ENCODE measurements around the gene PRXL2A. TPM values are rescaled to one million over a fixed set of nuclear protein-coding genes. Genes with fewer than 3 reads are reported as not detected.
A peak's percentile ranks its signal among the peaks of the same experiment; 100 is the strongest.

PRXL2A gene
- total RNA-seq, 1 experiment from 2014 or later = 1.7 TPM

- H3K4me3 ChIP-seq (ENCODE audit: low read length) = no peak overlapping the region
- H3K9me3 ChIP-seq (ENCODE audit: low read length) = no peaks in the 10 kb centered on the region
- H3K4me1 ChIP-seq (ENCODE audit: low read length) = no peaks in the 10 kb centered on the region
- H3K9me2 ChIP-seq (replicated peaks; ENCODE audit: insufficient read depth, low read length) = no peaks in the 10 kb centered on the region
- no peaks in the 10 kb centered on the region for H3K79me2 ChIP-seq (ENCODE audit: low read length)
- H3K36me3 ChIP-seq (ENCODE audit: insufficient read depth, low read length) = no peaks in the 10 kb centered on the region
- no peaks in the 10 kb centered on the region for H3K27me3 ChIP-seq (ENCODE audit: low read length)
- DNase-seq = no peak
- H3K27ac ChIP-seq (ENCODE audit: low read length) = no peak overlapping the region
- H4K20me1 ChIP-seq (ENCODE audit: insufficient read depth, low read depth, low read length) = no peaks in the 10 kb centered on the region
- no peak overlapping the region for H3K9ac ChIP-seq (ENCODE audit: low read length)
- H2AFZ ChIP-seq (ENCODE audit: low read length) = no peak overlapping the region
- H3K4me2 ChIP-seq (ENCODE audit: low read depth, low read length, poor library complexity, severe bottlenecking) = no peak overlapping the region
Observed at GRCh38 chr10:80380185-80380584, 28.2 kb upstream of the PRXL2A start.

GRCh38 chr10:80382989-80383388 is 25.4 kb upstream of the PRXL2A start:
- Histone ChIP-seq H3K4me2 (ENCODE audit: low read depth, low read length, poor library complexity, severe bottlenecking) (no peak overlapping the region), H3K36me3 (ENCODE audit: insufficient read depth, low read length) (no peaks in the 10 kb centered on the region), H3K4me3 (ENCODE audit: low read length) (no peak overlapping the region), H3K9me2 (replicated peaks; ENCODE audit: insufficient read depth, low read length) (no peaks in the 10 kb centered on the region), H3K79me2 (ENCODE audit: low read length) (no peaks in the 10 kb centered on the region), H3K27ac (ENCODE audit: low read length) (no peak overlapping the region), H3K9ac (ENCODE audit: low read length) (no peak overlapping the region), H3K27me3 (ENCODE audit: low read length) (no peaks in the 10 kb centered on the region), H4K20me1 (ENCODE audit: insufficient read depth, low read depth, low read length) (no peaks in the 10 kb centered on the region), H3K9me3 (ENCODE audit: low read length) (no peaks in the 10 kb centered on the region), H3K4me1 (ENCODE audit: low read length) (no peaks in the 10 kb centered on the region), H2AFZ (ENCODE audit: low read length) (no peak overlapping the region)
- peak; percentile 71 for DNase-seq

GRCh38 chr10:80390740-80391139 is 17.6 kb upstream of the PRXL2A start:
- Histone ChIP-seq H3K4me3 (ENCODE audit: low read length) (no peak overlapping the region), H3K9me3 (ENCODE audit: low read length) (no peaks in the 10 kb centered on the region), H3K9me2 (replicated peaks; ENCODE audit: insufficient read depth, low read length) (no peaks in the 10 kb centered on the region), H2AFZ (ENCODE audit: low read length) (no peak overlapping the region), H4K20me1 (ENCODE audit: insufficient read depth, low read depth, low read length) (no peaks in the 10 kb centered on the region), H3K27ac (ENCODE audit: low read length) (no peak overlapping the region), H3K27me3 (ENCODE audit: low read length) (no peaks in the 10 kb centered on the region), H3K4me1 (ENCODE audit: low read length) (no peaks in the 10 kb centered on the region), H3K79me2 (ENCODE audit: low read length) (no peaks in the 10 kb centered on the region), H3K4me2 (ENCODE audit: low read depth, low read length, poor library complexity, severe bottlenecking) (no peak overlapping the region), H3K9ac (ENCODE audit: low read length) (no peak overlapping the region), H3K36me3 (ENCODE audit: insufficient read depth, low read length) (no peaks in the 10 kb centered on the region)
- no peak for DNase-seq

- Histone ChIP-seq H3K4me3 (ENCODE audit: low read length) (no peak overlapping the region), H3K9me2 (replicated peaks; ENCODE audit: insufficient read depth, low read length) (no peaks in the 10 kb centered on the region), H3K4me1 (ENCODE audit: low read length) (no peaks in the 10 kb centered on the region), H4K20me1 (ENCODE audit: insufficient read depth, low read depth, low read length) (no peaks in the 10 kb centered on the region), H3K79me2 (ENCODE audit: low read length) (no peaks in the 10 kb centered on the region), H3K27me3 (ENCODE audit: low read length) (no peaks in the 10 kb centered on the region), H3K27ac (ENCODE audit: low read length) (no peak overlapping the region), H3K9ac (ENCODE audit: low read length) (no peak overlapping the region), H3K4me2 (ENCODE audit: low read depth, low read length, poor library complexity, severe bottlenecking) (no peak overlapping the region), H2AFZ (ENCODE audit: low read length) (no peak overlapping the region), H3K9me3 (ENCODE audit: low read length) (no peaks in the 10 kb centered on the region), H3K36me3 (ENCODE audit: insufficient read depth, low read length) (no peaks in the 10 kb centered on the region)
- DNase-seq = no peak
Observed at GRCh38 chr10:80392250-80392649, 16.1 kb upstream of the PRXL2A start.

GRCh38 chr10:80394358-80394916 is 13.9 kb upstream of the PRXL2A start:
- Histone ChIP-seq H3K4me1 (ENCODE audit: low read length) (no peaks in the 10 kb centered on the region), H3K27me3 (ENCODE audit: low read length) (no peaks in the 10 kb centered on the region), H3K27ac (ENCODE audit: low read length) (no peak overlapping the region), H3K9me2 (replicated peaks; ENCODE audit: insufficient read depth, low read length) (no peaks in the 10 kb centered on the region), H3K9ac (ENCODE audit: low read length) (no peak overlapping the region), H3K4me2 (ENCODE audit: low read depth, low read length, poor library complexity, severe bottlenecking) (no peak overlapping the region), H3K36me3 (ENCODE audit: insufficient read depth, low read length) (no peaks in the 10 kb centered on the region), H3K9me3 (ENCODE audit: low read length) (no peaks in the 10 kb centered on the region), H3K79me2 (ENCODE audit: low read length) (no peaks in the 10 kb centered on the region), H3K4me3 (ENCODE audit: low read length) (no peak overlapping the region), H4K20me1 (ENCODE audit: insufficient read depth, low read depth, low read length) (no peaks in the 10 kb centered on the region), H2AFZ (ENCODE audit: low read length) (no peak overlapping the region)
- DNase-seq = no peak

- Histone ChIP-seq H3K4me1 (ENCODE audit: low read length) (no peaks in the 10 kb centered on the region), H3K79me2 (ENCODE audit: low read length) (no peaks in the 10 kb centered on the region), H3K9me2 (replicated peaks; ENCODE audit: insufficient read depth, low read length) (no peaks in the 10 kb centered on the region), H3K4me3 (ENCODE audit: low read length) (no peak overlapping the region), H3K4me2 (ENCODE audit: low read depth, low read length, poor library complexity, severe bottlenecking) (no peak overlapping the region), H3K36me3 (ENCODE audit: insufficient read depth, low read length) (no peaks in the 10 kb centered on the region), H2AFZ (ENCODE audit: low read length) (no peak overlapping the region), H3K9ac (ENCODE audit: low read length) (no peak overlapping the region), H3K27me3 (ENCODE audit: low read length) (no peaks in the 10 kb centered on the region), H3K9me3 (ENCODE audit: low read length) (no peaks in the 10 kb centered on the region), H4K20me1 (ENCODE audit: insufficient read depth, low read depth, low read length) (no peaks in the 10 kb centered on the region), H3K27ac (ENCODE audit: low read length) (no peak overlapping the region)
- no peak for DNase-seq
Observed at GRCh38 chr10:80397014-80397413, 11.3 kb upstream of the PRXL2A start.

- H3K4me1 ChIP-seq (ENCODE audit: low read length) = no peaks in the 10 kb centered on the region
- no peaks in the 10 kb centered on the region for H3K9me2 ChIP-seq (replicated peaks; ENCODE audit: insufficient read depth, low read length)
- no peak overlapping the region for H3K4me3 ChIP-seq (ENCODE audit: low read length)
- no peaks in the 10 kb centered on the region for H3K79me2 ChIP-seq (ENCODE audit: low read length)
- no peaks in the 10 kb centered on the region for H4K20me1 ChIP-seq (ENCODE audit: insufficient read depth, low read depth, low read length)
- H3K9me3 ChIP-seq (ENCODE audit: low read length) = no peaks in the 10 kb centered on the region
- no peaks in the 10 kb centered on the region for H3K36me3 ChIP-seq (ENCODE audit: insufficient read depth, low read length)
- H3K27ac ChIP-seq (ENCODE audit: low read length) = no peak overlapping the region
- no peak for DNase-seq
- no peaks in the 10 kb centered on the region for H3K27me3 ChIP-seq (ENCODE audit: low read length)
- H3K4me2 ChIP-seq (ENCODE audit: low read depth, low read length, poor library complexity, severe bottlenecking) = no peak overlapping the region
- H2AFZ ChIP-seq (ENCODE audit: low read length) = no peak overlapping the region
- H3K9ac ChIP-seq (ENCODE audit: low read length) = no peak overlapping the region
Observed at GRCh38 chr10:80400136-80400804, 8.1 kb upstream of the PRXL2A start.

GRCh38 chr10:80405035-80405434 is 3.3 kb upstream of the PRXL2A start:
- Histone ChIP-seq H3K27ac (ENCODE audit: low read length) (no peak overlapping the region), H3K9me2 (replicated peaks; ENCODE audit: insufficient read depth, low read length) (no peaks in the 10 kb centered on the region), H3K4me1 (ENCODE audit: low read length) (peaks cover 8% of the 10 kb centered on the region), H3K4me2 (ENCODE audit: low read depth, low read length, poor library complexity, severe bottlenecking) (no peak overlapping the region), H3K9me3 (ENCODE audit: low read length) (no peaks in the 10 kb centered on the region), H3K36me3 (ENCODE audit: insufficient read depth, low read length) (no peaks in the 10 kb centered on the region), H2AFZ (ENCODE audit: low read length) (no peak overlapping the region), H3K27me3 (ENCODE audit: low read length) (no peaks in the 10 kb centered on the region), H3K9ac (ENCODE audit: low read length) (no peak overlapping the region), H3K79me2 (ENCODE audit: low read length) (no peaks in the 10 kb centered on the region), H4K20me1 (ENCODE audit: insufficient read depth, low read depth, low read length) (no peaks in the 10 kb centered on the region), H3K4me3 (ENCODE audit: low read length) (no peak overlapping the region)
- DNase-seq = no peak

Data from Karpas-422 (cell line).